ENCODE measurements around the gene HECTD4. TPM values are rescaled to one million over a fixed set of nuclear protein-coding genes. Genes with fewer than 3 reads are reported as not detected.

Gene HECTD4
- total RNA-seq, 1 donor from 2014 or later = 12.9 TPM

- H3K4me3 ChIP-seq (ENCODE audit: low read depth, low read length) = no peak overlapping the region
- FAIRE-seq (no peak), DNase-seq (ENCODE audit: low read depth) (no peak)
- TF ChIP-seq, protein P1, sequence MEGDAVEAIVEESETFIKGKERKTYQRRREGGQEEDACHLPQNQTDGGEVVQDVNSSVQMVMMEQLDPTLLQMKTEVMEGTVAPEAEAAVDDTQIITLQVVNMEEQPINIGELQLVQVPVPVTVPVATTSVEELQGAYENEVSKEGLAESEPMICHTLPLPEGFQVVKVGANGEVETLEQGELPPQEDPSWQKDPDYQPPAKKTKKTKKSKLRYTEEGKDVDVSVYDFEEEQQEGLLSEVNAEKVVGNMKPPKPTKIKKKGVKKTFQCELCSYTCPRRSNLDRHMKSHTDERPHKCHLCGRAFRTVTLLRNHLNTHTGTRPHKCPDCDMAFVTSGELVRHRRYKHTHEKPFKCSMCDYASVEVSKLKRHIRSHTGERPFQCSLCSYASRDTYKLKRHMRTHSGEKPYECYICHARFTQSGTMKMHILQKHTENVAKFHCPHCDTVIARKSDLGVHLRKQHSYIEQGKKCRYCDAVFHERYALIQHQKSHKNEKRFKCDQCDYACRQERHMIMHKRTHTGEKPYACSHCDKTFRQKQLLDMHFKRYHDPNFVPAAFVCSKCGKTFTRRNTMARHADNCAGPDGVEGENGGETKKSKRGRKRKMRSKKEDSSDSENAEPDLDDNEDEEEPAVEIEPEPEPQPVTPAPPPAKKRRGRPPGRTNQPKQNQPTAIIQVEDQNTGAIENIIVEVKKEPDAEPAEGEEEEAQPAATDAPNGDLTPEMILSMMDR (IDR thresholded peaks at IDR 0.05; ENCODE audit: insufficient read depth, low read length, severe bottlenecking) = no peak
- no peaks in the 10 kb centered on the region for H3K36me3 ChIP-seq (ENCODE audit: control insufficient read depth, insufficient read depth, low read length)
- no peaks in the 10 kb centered on the region for H3K27me3 ChIP-seq (ENCODE audit: control insufficient read depth, insufficient read depth, low read length)
Observed at GRCh38 chr12:112285600-112286401, 96.4 kb downstream of the HECTD4 start.

DNA sequence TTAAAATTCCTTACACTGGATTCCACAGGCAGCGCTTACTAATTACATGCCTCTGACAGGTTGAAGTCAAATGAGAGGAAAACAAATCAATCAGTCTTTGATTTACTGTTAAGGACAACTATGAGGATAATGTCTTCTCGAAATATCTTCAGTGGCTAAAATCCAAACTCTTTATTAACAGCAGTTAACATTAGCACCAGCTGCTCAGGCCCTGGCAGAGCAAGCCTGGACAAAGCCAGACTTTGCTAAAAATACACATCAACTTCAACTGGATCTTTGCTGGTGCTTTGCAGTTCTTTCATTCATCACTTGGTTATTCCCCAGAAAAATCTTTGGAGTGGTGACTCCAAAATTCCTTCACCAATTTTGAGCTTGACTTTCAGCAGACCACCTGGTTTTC lies 98.7 kb downstream of the HECTD4 start:
- TF ChIP-seq, protein P1 (IDR thresholded peaks at IDR 0.05; ENCODE audit: insufficient read depth, low read length, severe bottlenecking) = no peak
- no peaks in the 10 kb centered on the region for H3K27me3 ChIP-seq (ENCODE audit: control insufficient read depth, insufficient read depth, low read length)
- DNase-seq (ENCODE audit: low read depth) (peak; percentile 13), FAIRE-seq (no peak)
- H3K4me3 ChIP-seq (ENCODE audit: low read depth, low read length) = no peak overlapping the region
- H3K36me3 ChIP-seq (ENCODE audit: control insufficient read depth, insufficient read depth, low read length) = no peaks in the 10 kb centered on the region

DNA sequence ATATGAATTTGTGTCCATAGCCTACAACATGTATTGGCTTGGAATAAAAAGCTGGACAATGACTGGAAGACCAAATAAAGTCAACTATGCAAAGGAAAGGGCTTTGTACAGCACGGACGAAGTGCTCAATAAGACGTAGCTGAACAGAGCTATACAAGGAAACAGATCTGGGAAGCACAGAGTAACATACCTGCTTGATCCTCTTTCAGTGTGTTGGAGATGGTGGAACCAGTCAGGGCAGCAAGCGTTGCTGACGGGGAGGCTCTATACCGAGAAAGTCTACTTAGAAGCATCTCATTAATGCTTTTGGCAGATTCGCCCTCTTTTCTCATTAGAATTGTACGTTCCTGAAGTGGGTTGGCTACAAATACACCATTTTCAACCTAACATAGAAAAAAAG lies 99.3 kb downstream of the HECTD4 start:
- no peaks in the 10 kb centered on the region for H3K36me3 ChIP-seq (ENCODE audit: control insufficient read depth, insufficient read depth, low read length)
- no peak for FAIRE-seq
- TF ChIP-seq, protein P1 (IDR thresholded peaks at IDR 0.05; ENCODE audit: insufficient read depth, low read length, severe bottlenecking) = no peak
- DNase-seq (ENCODE audit: low read depth) = no peak
- H3K27me3 ChIP-seq (ENCODE audit: control insufficient read depth, insufficient read depth, low read length) = no peaks in the 10 kb centered on the region
- no peak overlapping the region for H3K4me3 ChIP-seq (ENCODE audit: low read depth, low read length)

DNA sequence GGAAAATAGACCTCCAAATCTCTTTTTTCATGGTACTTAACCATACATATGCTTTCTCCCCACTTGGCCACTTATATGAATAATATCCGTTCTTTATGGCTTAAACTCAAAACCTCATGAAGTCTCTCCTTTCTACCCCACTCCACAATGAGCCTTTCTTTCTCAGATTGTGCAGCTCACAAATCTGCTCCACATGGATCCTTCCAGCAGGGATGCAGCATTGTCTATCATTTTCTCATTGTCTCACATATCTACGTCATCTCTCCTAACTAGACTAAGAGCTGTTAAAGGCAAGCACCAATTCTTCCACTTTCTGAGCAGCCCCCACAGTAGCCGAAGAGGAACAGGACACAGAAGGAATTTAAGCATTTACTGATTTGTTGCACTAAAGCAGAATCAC lies 106.4 kb downstream of the HECTD4 start:
- peaks cover 6% of the 10 kb centered on the region for H3K36me3 ChIP-seq (ENCODE audit: control insufficient read depth, insufficient read depth, low read length)
- TF ChIP-seq, protein P1 (IDR thresholded peaks at IDR 0.05; ENCODE audit: insufficient read depth, low read length, severe bottlenecking) = no peak
- H3K4me3 ChIP-seq (ENCODE audit: low read depth, low read length) = no peak overlapping the region
- H3K27me3 ChIP-seq (ENCODE audit: control insufficient read depth, insufficient read depth, low read length) = no peaks in the 10 kb centered on the region
- DNase-seq (ENCODE audit: low read depth) (no peak), FAIRE-seq (no peak)

DNA sequence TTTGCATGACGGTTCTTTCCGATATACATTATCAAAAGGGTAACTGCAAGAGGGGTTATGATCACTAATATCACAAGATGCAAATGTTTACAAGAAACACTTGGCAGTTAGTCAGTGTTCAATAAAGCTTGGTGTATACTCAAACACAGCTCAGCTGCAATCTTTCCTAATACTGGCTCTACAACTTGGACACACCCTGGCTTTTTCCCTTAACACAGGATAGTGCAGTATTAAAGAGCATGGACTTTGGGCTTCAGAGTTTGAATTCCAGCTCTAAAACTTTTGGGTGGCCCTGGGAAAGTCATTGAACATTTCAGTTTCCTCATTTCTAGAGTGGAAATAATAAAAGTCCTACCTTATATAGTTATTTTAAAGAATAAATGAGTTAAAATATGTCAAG lies 107.0 kb downstream of the HECTD4 start:
- TF ChIP-seq, protein P1 (IDR thresholded peaks at IDR 0.05; ENCODE audit: insufficient read depth, low read length, severe bottlenecking) = no peak
- no peak for DNase-seq (ENCODE audit: low read depth)
- no peak overlapping the region for H3K4me3 ChIP-seq (ENCODE audit: low read depth, low read length)
- peaks cover 6% of the 10 kb centered on the region for H3K36me3 ChIP-seq (ENCODE audit: control insufficient read depth, insufficient read depth, low read length)
- no peak for FAIRE-seq
- H3K27me3 ChIP-seq (ENCODE audit: control insufficient read depth, insufficient read depth, low read length) = no peaks in the 10 kb centered on the region

- H3K27me3 ChIP-seq (ENCODE audit: control insufficient read depth, insufficient read depth, low read length) = no peaks in the 10 kb centered on the region
- DNase-seq (ENCODE audit: low read depth) (peak; percentile 60), FAIRE-seq (no peak)
- H3K4me3 ChIP-seq (ENCODE audit: low read depth, low read length) = no peak overlapping the region
- H3K36me3 ChIP-seq (ENCODE audit: control insufficient read depth, insufficient read depth, low read length) = peaks cover 11% of the 10 kb centered on the region
- TF ChIP-seq, protein P1 (IDR thresholded peaks at IDR 0.05; ENCODE audit: insufficient read depth, low read length, severe bottlenecking) = no peak
Observed at GRCh38 chr12:112270673-112271072, 111.6 kb downstream of the HECTD4 start.
